Midbrain (tissue), 1 donor: Measurements from ENCODE around the gene WBP2NL.
"Not testable (repeated sequence)": the region's sequence is repeated elsewhere in the genome, so short reads cannot be mapped to it uniquely, and the experiment has no call there.

Experiments used
- DNase-seq: peaks from one replicate; lab custom pipeline; 2025; lab: John Stamatoyannopoulos, UW

The WBP2NL gene, protein sequence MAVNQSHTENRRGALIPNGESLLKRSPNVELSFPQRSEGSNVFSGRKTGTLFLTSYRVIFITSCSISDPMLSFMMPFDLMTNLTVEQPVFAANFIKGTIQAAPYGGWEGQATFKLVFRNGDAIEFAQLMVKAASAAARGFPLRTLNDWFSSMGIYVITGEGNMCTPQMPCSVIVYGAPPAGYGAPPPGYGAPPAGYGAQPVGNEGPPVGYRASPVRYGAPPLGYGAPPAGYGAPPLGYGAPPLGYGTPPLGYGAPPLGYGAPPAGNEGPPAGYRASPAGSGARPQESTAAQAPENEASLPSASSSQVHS

DNA sequence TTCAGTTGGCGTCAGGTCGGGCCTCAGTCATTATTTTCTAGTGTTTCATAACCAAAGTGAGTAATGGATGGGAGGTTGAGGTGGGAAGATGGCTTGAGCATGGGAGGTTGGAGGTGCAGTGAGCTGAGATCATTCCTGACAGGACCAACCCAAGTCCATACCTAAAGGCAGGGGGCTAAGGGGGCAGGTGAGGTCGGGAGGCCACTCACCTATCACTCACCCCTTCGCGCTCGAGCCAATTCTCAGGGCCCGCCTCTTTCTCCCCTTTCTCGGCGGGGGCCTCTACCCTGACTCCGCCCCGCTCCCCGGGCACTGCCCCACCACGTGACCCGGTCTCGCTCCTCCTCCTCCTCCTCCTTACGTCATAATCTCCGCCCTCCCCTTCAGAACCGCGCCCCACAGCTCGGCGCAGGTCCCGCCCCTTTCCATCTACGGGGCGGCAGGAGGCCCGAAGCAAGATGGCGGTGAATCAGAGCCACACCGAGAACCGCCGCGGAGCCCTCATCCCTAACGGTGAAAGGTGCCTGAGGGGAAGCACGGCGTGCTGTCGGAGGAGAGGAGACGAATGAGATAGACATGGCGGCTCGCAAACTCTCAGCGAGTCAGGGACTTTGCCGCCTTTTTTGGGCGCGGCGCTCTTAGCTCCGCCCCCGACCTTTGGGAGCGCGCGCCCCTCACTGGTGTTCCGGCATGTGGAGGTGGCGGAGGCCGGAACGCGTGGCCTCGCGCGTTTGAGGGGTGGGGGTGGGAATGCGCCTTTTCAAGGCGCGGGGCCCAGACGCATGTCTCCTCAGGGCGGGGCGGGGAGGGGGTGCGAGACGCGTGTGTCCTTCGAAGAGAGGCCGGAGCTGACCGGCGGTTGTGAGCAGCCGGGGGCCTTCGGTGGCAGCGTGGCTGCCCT is at the start of gene WBP2NL:
Gene WBP2NL, plus strand, starts transcription at position 428 of the 901 bp plus-strand sequence. Its CDS starts 31 bp downstream, at position 459.
- peak; percentile 87 for DNase-seq

- DNase-seq = not testable (repeated sequence)
These were observed 49.7 kb upstream of the WBP2NL start for GRCh38 chr22:41948928-41949296.

GRCh38 chr22:41949297-41949965 is 49.2 kb upstream of the WBP2NL start:
- no peak for DNase-seq

DNA sequence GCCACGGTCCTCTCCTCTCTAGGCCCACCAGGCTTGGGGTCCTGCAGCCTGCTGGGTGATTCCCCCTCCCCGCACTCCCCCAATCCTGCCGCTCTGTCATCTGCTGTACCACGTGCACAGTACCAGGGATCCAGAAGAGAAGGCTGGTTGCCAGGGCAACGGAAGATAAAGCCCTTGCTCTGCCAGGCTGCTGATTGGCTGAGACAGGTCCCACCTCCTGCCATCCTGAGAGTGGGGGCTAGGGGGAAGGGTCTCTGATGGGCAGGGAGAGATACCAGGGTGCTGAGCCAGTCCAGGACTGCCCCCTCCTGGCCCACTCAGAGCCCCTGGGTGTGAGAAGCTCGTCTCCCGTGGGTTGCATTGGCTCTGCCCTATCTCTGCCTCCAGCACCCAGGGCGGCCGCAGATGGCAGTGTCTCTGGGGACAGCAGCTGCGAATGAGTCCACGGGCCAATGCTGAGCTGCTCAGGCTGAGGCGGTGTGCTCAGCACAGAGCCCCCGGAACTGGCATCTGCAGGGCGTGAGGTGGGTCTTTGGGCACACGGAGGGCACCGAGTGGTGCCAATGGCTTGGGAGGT is 46.6 kb upstream of the WBP2NL start, which contains the start of gene SMIM45:
Gene SMIM45, plus strand, starts transcription at position 253 of the 577 bp plus-strand sequence.
- DNase-seq = peak; percentile 86

DNA sequence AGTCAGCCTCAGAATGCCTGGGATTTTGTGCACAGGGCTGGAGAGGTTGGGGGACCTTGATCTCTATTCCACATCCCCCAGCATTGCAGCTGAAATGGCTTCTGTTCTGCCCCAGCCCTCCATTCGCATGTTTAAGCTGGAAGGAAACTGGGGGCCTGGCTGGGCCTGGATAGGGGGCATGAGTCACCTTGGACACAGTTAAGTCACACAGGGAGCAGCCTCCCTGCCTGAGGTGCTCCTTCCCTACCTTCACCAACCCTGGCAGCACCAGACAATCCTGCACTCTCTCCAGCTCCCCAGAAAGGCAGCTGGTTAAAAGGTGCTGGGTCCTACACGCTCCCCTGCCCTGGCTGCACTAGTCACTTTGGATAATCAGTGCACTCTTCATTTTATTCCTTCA is 45.9 kb upstream of the WBP2NL start:
- DNase-seq = no peak

- no peak for DNase-seq
These were observed 40.5 kb upstream of the WBP2NL start for GRCh38 chr22:41957941-41958556.

- peak; percentile 65 for DNase-seq
These were observed 35.0 kb upstream of the WBP2NL start for GRCh38 chr22:41963453-41964111.

DNA sequence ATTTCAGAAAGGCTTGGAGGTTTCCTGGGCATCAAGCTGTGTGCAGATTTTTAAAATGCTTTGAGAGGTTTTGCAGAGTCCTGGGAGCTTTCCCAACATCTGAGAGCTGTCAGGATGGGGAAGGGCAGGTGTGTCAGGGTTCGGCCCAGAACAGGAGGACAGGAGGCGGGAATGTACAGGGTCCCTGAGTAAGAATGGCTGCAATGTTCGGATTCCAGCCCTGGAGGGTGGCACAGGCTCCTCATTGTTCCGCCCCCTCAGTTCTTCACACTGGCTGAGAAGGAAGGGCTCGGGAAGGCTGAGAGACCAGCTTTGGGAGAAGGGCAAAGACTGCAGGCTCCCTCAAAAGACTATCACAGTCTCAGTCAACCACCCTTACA is 34.5 kb upstream of the WBP2NL start:
- no peak for DNase-seq

GRCh38 chr22:41966225-41966606 is 32.4 kb upstream of the WBP2NL start:
- no peak for DNase-seq

- DNase-seq = peak; percentile 64
These were observed 31.9 kb upstream of the WBP2NL start for GRCh38 chr22:41966607-41967240.

- no peak for DNase-seq
These were observed 30.0 kb upstream of the WBP2NL start for GRCh38 chr22:41968601-41969000.

DNA sequence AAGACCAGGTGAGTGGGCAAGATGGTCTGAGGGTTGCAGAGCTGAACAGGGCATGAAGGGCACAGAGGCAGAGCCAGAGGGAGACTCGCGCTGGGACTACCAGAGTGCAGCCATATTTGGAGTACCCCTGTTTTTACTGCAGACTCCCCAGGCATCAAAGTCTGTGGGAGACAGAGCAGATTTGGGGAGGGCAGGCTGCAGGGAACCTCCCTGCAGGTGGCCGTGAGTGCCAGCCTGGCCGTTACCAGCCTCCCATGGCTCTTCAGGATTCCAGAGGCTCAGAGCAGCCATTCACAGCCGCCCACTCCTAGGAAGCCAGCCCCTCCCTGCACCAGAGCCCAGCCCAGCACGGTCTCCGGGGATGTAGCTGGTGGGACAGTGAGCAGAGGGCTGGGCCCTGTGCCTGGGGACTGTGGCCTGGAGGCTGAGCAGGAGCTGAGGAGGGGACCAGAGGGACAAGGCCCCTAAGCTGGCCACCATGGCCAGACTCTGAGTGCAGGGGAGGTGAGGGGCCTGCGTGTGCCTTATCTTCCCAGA is 29.4 kb upstream of the WBP2NL start, which contains the start of gene SEPTIN3:
Gene SEPTIN3, plus strand, starts transcription at position 334 of the 537 bp plus-strand sequence. CDS start 2,050 bp downstream, outside the sequence.
- no peak for DNase-seq

DNA sequence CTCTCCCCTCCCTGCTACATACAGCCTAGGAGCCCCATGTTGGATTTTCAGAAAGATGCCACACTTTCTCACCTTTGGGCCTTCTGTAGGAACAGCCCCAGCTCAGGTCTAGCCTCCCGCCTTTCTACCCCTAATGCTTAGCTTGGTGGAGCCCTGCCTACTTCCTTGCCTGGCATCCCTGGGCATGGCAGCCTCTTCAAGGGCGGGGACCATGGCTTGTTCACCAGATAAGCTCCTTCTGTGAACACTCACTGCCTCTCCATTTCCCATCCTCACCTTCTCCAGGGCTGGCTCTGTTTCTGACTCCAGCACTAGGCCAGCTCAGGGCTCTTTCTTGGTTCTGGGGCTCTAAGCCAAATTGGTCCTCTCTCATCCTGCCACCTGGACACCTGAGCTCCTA is 28.0 kb upstream of the WBP2NL start:
- no peak for DNase-seq

DNA sequence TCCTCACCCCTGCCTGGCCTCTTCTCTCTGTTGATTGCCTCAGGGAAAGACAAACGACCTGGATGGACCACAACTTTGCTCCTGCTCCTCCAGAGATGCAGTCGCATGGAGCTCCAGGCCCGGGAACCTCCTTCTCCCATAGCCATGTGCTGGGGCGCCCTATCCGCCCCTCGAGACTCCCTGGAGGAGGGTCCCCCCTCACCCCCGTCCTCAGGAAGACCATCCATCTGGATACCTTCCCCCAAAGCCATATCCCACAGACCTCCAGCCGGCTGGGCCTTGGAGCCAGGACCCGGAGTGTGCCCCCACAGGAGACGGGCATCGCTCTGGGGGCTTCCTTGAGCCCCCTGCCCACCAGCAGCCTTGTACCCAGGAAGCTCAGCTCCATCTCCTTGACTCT is 27.2 kb upstream of the WBP2NL start:
- DNase-seq = no peak

DNA sequence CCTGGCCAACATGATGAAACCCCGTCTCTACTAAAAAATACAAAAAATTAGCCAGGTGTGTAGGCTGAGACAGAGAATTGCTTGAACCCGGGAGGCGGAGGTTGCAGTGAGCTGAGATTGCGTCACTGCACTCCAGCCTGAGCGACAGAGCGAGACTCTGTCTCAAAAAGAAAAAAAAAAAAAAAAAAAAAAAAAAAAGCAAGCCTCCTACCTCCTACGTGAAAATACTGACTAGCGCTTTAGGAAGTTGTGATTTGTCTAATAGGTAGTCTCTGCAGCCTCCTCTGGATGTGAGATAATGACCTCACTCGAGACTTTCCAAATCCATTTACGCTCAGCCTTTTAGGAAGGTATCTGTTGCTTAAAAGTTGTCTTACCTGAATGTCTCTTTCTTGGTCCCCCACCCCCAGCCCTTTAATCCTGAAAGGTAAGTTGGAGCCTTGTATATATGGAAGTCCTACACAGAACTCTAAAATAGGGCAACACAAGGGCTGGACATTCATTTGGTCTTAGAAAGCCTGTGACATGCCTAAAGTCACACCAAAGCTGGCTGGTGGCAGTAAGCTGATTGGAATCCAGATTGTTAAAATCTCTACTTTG is 23.8 kb upstream of the WBP2NL start:
- no peak for DNase-seq

DNA sequence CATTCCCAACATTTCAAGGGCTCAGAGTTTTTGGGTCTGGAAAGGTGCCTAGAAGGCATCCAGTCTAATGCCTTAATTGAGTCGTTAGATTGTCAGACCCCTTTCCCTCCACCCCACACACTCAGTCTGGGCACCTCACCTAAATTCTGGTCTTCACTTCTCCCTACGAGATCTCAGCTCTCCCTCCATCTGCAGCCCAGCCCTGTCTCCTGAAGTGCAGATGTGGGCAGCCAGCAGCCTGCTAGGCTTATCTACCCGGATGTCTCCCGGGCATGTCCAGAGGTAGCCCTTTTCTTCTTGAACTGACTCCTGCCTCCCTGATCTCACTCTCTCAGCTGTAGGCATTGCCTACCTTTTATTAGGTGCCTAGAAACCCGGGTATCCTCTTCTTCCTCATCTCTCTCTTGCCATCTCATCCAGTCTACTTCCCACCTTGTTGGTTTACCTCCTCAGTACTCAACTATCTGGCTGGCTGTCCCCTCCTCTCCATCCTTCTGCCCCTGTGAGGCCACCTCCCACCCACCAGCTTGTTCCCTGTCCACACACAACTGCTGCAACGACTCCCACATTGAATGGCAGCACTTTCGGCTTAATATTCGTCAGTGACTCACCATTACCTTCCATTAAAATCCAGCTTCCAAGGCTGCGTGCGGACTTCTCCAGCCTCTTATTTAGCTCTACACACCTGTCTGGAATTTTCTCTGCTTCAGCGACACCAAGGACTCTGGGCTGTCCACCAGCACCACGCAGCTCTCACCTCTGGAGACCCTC is 23.1 kb upstream of the WBP2NL start:
- no peak for DNase-seq

- peak; percentile 44 for DNase-seq
These were observed 22.3 kb upstream of the WBP2NL start for GRCh38 chr22:41976070-41976901.

DNA sequence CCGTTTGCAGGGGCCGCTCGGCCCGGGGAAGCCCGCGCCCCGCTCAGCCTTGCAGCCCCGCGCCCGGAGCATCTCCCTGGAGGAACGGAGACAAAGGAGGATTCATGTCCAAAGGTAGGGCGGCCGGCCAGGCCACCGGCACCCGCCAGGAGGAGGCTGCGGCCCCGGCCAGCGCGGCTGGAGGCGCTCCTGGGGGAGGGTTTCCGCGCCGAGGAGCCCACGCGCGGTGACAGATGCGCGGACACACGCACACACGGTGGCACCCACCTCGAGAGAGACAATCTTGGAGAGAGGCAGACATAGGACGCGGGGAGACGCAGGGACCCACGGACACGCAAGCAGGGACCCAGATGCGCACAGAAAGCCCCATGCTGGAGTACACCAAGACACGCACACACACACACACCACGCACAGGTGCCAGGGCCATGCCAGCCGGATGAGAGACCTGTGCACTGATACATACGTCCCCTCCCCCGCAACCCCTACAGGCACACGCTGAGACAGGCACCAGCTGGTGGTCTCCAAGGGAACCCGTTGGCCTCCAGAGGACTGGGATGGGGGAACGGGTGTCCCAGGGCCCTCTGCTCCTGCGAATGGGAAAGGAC is 21.5 kb upstream of the WBP2NL start:
- no peak for DNase-seq
